GM21528 (cell line): ENCODE data around the gene SLC16A6.
"Not testable (repeated sequence)": the region's sequence is repeated elsewhere in the genome, so short reads cannot be mapped to it uniquely, and the experiment has no call there.

Experiments
- ATAC-seq: cut with Tn5 transposase; IDR thresholded peaks from one replicate; pipeline ENCODE4 v1.9.1; 2021; ENCODE audit warnings: mild to moderate bottlenecking, moderate library complexity; ENCODE audit not compliant: unreplicated experiment, low FRiP score

The SLC16A6 gene

GRCh38 chr17:68255151-68255550 is 35.8 kb downstream of the SLC16A6 start:
- no peak for ATAC-seq

GRCh38 chr17:68253426-68253825 is 37.5 kb downstream of the SLC16A6 start:
- ATAC-seq, result not testable (repeated sequence)

GRCh38 chr17:68249354-68249765 is 41.6 kb downstream of the SLC16A6 start:
- no peak for ATAC-seq

GRCh38 chr17:68248891-68249290 is 42.0 kb downstream of the SLC16A6 start:
- no peak for ATAC-seq

- ATAC-seq, result peak; percentile 29
Measured at GRCh38 chr17:68248199-68248825, 42.6 kb downstream of the SLC16A6 start.

- ATAC-seq, result peak; percentile 89
Measured at GRCh38 chr17:68247445-68248198, 43.3 kb downstream of the SLC16A6 start, which contains the start of gene AMZ2. Gene AMZ2 (plus strand): TSS chr17:68248043. CDS start chr17:68250188, 2,145 bp downstream.

- ATAC-seq, result no peak
Measured at GRCh38 chr17:68246271-68247028, 44.5 kb downstream of the SLC16A6 start.

GRCh38 chr17:68239632-68240366 is 51.1 kb downstream of the SLC16A6 start:
- no peak for ATAC-seq

GRCh38 chr17:68238871-68239253 is 52.1 kb downstream of the SLC16A6 start:
- no peak for ATAC-seq

- ATAC-seq, result no peak
Measured at GRCh38 chr17:68238164-68238870, 52.6 kb downstream of the SLC16A6 start.

GRCh38 chr17:68237369-68238163 is 53.4 kb downstream of the SLC16A6 start:
- peak; percentile 81 for ATAC-seq

GRCh38 chr17:68235336-68235791 is 55.6 kb downstream of the SLC16A6 start:
- not testable (repeated sequence) for ATAC-seq

- peak; percentile 27 for ATAC-seq
Measured at GRCh38 chr17:68234726-68235335, 56.1 kb downstream of the SLC16A6 start.

- ATAC-seq, result not testable (repeated sequence)
Measured at GRCh38 chr17:68232741-68233140, 58.2 kb downstream of the SLC16A6 start.

- no peak for ATAC-seq
Measured at GRCh38 chr17:68231541-68231940, 59.4 kb downstream of the SLC16A6 start.

- not testable (repeated sequence) for ATAC-seq
Measured at GRCh38 chr17:68231131-68231530, 59.8 kb downstream of the SLC16A6 start.

GRCh38 chr17:68229619-68230018 is 61.3 kb downstream of the SLC16A6 start:
- no peak for ATAC-seq

GRCh38 chr17:68228817-68229570 is 61.9 kb downstream of the SLC16A6 start:
- ATAC-seq, result no peak
